SK-N-SH (cell line): ENCODE measurements around the gene TECR. TPM values are rescaled to one million over a fixed set of nuclear protein-coding genes. Genes with fewer than 3 reads are reported as not detected.

ENCODE experiments used
- CTCF ChIA-PET: fragments of 300-600, 350-600 bp; formaldehyde crosslinking; extraction: SDS; loops from one replicate; lab custom pipeline; 2021; lab: Yijun Ruan, JAX
- POLR2A ChIA-PET: fragments of 350-600 bp; sonication (Branson Sonifier 250); formaldehyde crosslinking; extraction: SDS; loops from one replicate; lab custom pipeline; 2020; ENCODE audit warnings: antibody characterized with exemption, inconsistent platforms; lab: Yijun Ruan, JAX
- DNase-seq: peaks from one replicate; pipeline ENCODE4 v3.0.0; 2012
- H2AFZ ChIP-seq: fragments of 200-600 bp; sonication (generic); 2 replicates; pipeline ENCODE4 v1.8.1; 2016; ENCODE audit warnings: antibody characterized with exemption, mild to moderate bottlenecking, low read depth
- H3F3A ChIP-seq: fragments of 200-600 bp; sonication (generic); replicated peaks from 2 replicates; pipeline ENCODE3; 2016; ENCODE audit warnings: antibody characterized with exemption, mild to moderate bottlenecking; ENCODE audit not compliant: insufficient read depth
- H3K27ac ChIP-seq, 2 experiments: fragments of 200-500 bp in 1 of 2; fragments of 200-600 bp in 1 of 2; sonication (Bioruptor generic) in 1 of 2; sonication (generic), shearing (Covaris generic) in 1 of 2; 2 replicates each; pipeline versions ENCODE4 v1.5.1 to v1.6.1; 2014 to 2016; ENCODE audit warnings: low read depth in 2 of 2, inconsistent platforms in 1 of 2, low read length in 1 of 2, mild to moderate bottlenecking in 1 of 2, mixed read lengths in 1 of 2
- H3K27me3 ChIP-seq: fragments of 200-600 bp; sonication (generic), shearing (Covaris generic); 2 replicates; pipeline ENCODE4 v1.6.1; 2016; ENCODE audit warnings: mixed run types; ENCODE audit not compliant: insufficient read depth
- H3K36me3 ChIP-seq, 2 experiments: fragments of 200-500 bp in 1 of 2; fragments of 200-600 bp in 1 of 2; sonication (Bioruptor generic) in 1 of 2; sonication (generic) in 1 of 2; replicated peaks in 1 of 2; 2 replicates each; pipeline versions ENCODE3 to v1.5.1; 2014 to 2016; ENCODE audit warnings: low read length in 1 of 2, mild to moderate bottlenecking in 1 of 2; ENCODE audit not compliant: insufficient read depth in 2 of 2, control insufficient read depth in 1 of 2
- H3K4me1 ChIP-seq, 2 experiments: fragments of 200-500 bp in 1 of 2; fragments of 200-600 bp in 1 of 2; sonication (Bioruptor generic) in 1 of 2; sonication (generic), shearing (Covaris generic) in 1 of 2; 2 replicates each; pipeline versions ENCODE4 v1.5.1 to v1.6.1; 2014 to 2016; ENCODE audit warnings: low read depth in 1 of 2, low read length in 1 of 2, mixed run types in 1 of 2; ENCODE audit not compliant: insufficient read depth in 2 of 2, control insufficient read depth in 1 of 2
- H3K4me2 ChIP-seq: fragments of 200-600 bp; sonication (generic), shearing (Covaris generic); 2 replicates; pipeline ENCODE4 v1.6.1; 2017; ENCODE audit warnings: mixed run types
- H3K4me3 ChIP-seq, 2 experiments: fragments of 200-500 bp in 1 of 2; fragments of 200-600 bp in 1 of 2; sonication (Bioruptor generic) in 1 of 2; sonication (generic), shearing (Covaris generic) in 1 of 2; 2 replicates each; pipeline versions ENCODE4 v1.5.1 to v1.8.1; 2014 to 2016; ENCODE audit warnings: low read depth in 2 of 2, inconsistent platforms in 1 of 2, low read length in 1 of 2, mild to moderate bottlenecking in 1 of 2, mixed read lengths in 1 of 2, moderate library complexity in 1 of 2
- H3K79me2 ChIP-seq: fragments of 200-600 bp; sonication (generic); 2 replicates; pipeline ENCODE4 v1.8.1; 2017; ENCODE audit warnings: mild to moderate bottlenecking; ENCODE audit not compliant: insufficient read depth
- H3K9ac ChIP-seq: fragments of 200-600 bp; sonication (generic); 2 replicates; pipeline ENCODE4 v1.6.1; 2017; ENCODE audit warnings: mixed run types
- H3K9me2 ChIP-seq: fragments of 200-600 bp; sonication (generic); 2 replicates; pipeline ENCODE4 v1.6.1; 2017; ENCODE audit warnings: mixed run types
- H3K9me3 ChIP-seq: fragments of 200-600 bp; sonication (generic); 2 replicates; pipeline ENCODE4 v1.6.1; 2017; ENCODE audit warnings: mixed run types, mild to moderate bottlenecking, moderate library complexity
- H4K20me1 ChIP-seq: fragments of 200-600 bp; sonication (generic); 2 replicates; pipeline ENCODE4 v1.6.1; 2017; ENCODE audit warnings: mild to moderate bottlenecking, mixed run types; ENCODE audit not compliant: insufficient read depth
- CHD2 ChIP-seq: fragments of 150-350 bp; IDR thresholded peaks from 2 replicates; pipeline ENCODE4 v1.6.1; 2018; ENCODE audit warnings: low read length; ENCODE audit not compliant: partially characterized antibody
- CTCF ChIP-seq: fragments of 200-600 bp; sonication (generic); IDR thresholded peaks from 2 replicates; pipeline ENCODE4 v1.6.1; 2017; ENCODE audit warnings: antibody characterized with exemption, mild to moderate bottlenecking, moderate library complexity
- MXI1 ChIP-seq: IDR thresholded peaks from 2 replicates; pipeline ENCODE4 v1.6.1; 2012; ENCODE audit warnings: mild to moderate bottlenecking, low read depth, low read length, improper control_type of control experiment
- RAD21 ChIP-seq: IDR thresholded peaks from 2 replicates; pipeline ENCODE4 v1.6.1; 2012; ENCODE audit warnings: mild to moderate bottlenecking, low read length
- SIN3A ChIP-seq: IDR thresholded peaks from 2 replicates; pipeline ENCODE4 v1.6.1; 2012; ENCODE audit warnings: low read depth, mild to moderate bottlenecking, low read length, moderate library complexity, borderline replicate concordance
- TEAD4 ChIP-seq: IDR thresholded peaks from 2 replicates; pipeline ENCODE4 v1.4.0; 2012; ENCODE audit warnings: mild to moderate bottlenecking, borderline replicate concordance; ENCODE audit not compliant: insufficient read depth
- WGBS: methylation state at CpG from one replicate; pipeline ENCODE4 v1.1.6; 2017; ENCODE audit warnings: low lambda C conversion rate; 5-methylcytosine and 5-hydroxymethylcytosine counted together
- polyA plus RNA-seq, 3 experiments: library from polyadenylated mRNA; depleted of rRNA; stranded (reverse); fragments of >200 nt; gene quantifications; 2 replicates each; pipeline ENCODE4 v1.2.3, GENCODE V29; 2012
- TF ChIP-seq, protein P1 (sequence below): IDR thresholded peaks from 2 replicates; pipeline ENCODE4 v1.4.0; 2012; ENCODE audit warnings: low read depth, borderline replicate concordance
- TF ChIP-seq, protein P2 (sequence below): IDR thresholded peaks from 2 replicates; pipeline ENCODE4 v1.4.0; 2012; ENCODE audit warnings: low read depth, borderline replicate concordance
- TF ChIP-seq, protein P3 (sequence below): fragments of 150-350 bp; IDR thresholded peaks from 2 replicates; pipeline ENCODE4 v1.6.1; 2017; ENCODE audit warnings: antibody characterized with exemption, low read length, low read depth, borderline replicate concordance

TECR gene
- polyA plus RNA-seq, 1 of the 3 experiments (the other 2 are of a cell fraction) = 110 TPM

GRCh38 chr19:14525729-14526128, 3.7 kb upstream of the TECR start:
- POLR2A ChIA-PET = no interaction called here
- 82% methylated on average over 6 of the region's 6 CpGs for WGBS
- CTCF ChIA-PET = interaction anchor here (0.8 to 1.5 kb wide), 4 partner anchors 8 to 31 kb away, joined by 3 to 4 read pairs (median 3); no protein-coding TSS in a partner anchor

More at GRCh38 chr19:14525729-14526128, 3.7 kb upstream of the TECR start:
- no peaks in the 10 kb centered on the region for H3K36me3 ChIP-seq
- peaks cover 11% of the 10 kb centered on the region for H3K79me2 ChIP-seq
- DNase-seq = no peak
- peaks cover 28% of the 10 kb centered on the region for H3F3A ChIP-seq
- no peaks in the 10 kb centered on the region for H4K20me1 ChIP-seq
- TF ChIP-seq TEAD4 (no peak), SIN3A (no peak), CTCF (no peak), RAD21 (no peak), CHD2 (no peak), MXI1 (no peak)
- TF ChIP-seq, protein P1, sequence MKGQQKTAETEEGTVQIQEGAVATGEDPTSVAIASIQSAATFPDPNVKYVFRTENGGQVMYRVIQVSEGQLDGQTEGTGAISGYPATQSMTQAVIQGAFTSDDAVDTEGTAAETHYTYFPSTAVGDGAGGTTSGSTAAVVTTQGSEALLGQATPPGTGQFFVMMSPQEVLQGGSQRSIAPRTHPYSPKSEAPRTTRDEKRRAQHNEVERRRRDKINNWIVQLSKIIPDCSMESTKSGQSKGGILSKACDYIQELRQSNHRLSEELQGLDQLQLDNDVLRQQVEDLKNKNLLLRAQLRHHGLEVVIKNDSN = no peak
- TF ChIP-seq, protein P2, sequence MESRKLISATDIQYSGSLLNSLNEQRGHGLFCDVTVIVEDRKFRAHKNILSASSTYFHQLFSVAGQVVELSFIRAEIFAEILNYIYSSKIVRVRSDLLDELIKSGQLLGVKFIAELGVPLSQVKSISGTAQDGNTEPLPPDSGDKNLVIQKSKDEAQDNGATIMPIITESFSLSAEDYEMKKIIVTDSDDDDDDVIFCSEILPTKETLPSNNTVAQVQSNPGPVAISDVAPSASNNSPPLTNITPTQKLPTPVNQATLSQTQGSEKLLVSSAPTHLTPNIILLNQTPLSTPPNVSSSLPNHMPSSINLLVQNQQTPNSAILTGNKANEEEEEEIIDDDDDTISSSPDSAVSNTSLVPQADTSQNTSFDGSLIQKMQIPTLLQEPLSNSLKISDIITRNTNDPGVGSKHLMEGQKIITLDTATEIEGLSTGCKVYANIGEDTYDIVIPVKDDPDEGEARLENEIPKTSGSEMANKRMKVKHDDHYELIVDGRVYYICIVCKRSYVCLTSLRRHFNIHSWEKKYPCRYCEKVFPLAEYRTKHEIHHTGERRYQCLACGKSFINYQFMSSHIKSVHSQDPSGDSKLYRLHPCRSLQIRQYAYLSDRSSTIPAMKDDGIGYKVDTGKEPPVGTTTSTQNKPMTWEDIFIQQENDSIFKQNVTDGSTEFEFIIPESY = no peak
- TF ChIP-seq, protein P3, sequence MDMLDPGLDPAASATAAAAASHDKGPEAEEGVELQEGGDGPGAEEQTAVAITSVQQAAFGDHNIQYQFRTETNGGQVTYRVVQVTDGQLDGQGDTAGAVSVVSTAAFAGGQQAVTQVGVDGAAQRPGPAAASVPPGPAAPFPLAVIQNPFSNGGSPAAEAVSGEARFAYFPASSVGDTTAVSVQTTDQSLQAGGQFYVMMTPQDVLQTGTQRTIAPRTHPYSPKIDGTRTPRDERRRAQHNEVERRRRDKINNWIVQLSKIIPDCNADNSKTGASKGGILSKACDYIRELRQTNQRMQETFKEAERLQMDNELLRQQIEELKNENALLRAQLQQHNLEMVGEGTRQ = no peak
- no peaks in the 10 kb centered on the region for H3K9me3 ChIP-seq
- peaks cover 4 to 19% of the 10 kb centered on the region in 2 experiments; a peak in 3 of 4 replicates for H3K4me1 ChIP-seq
- no peak overlapping the region for H3K27ac ChIP-seq
- H3K9me2 ChIP-seq = no peaks in the 10 kb centered on the region
- H2AFZ ChIP-seq = no peak overlapping the region
- no peaks in the 10 kb centered on the region for H3K27me3 ChIP-seq
- no peak overlapping the region for H3K9ac ChIP-seq
- H3K4me3 ChIP-seq = no peak overlapping the region
- no peak overlapping the region for H3K4me2 ChIP-seq
